Measurements from ENCODE around the gene FZR1.
"Not testable (repeated sequence)": the region's sequence is repeated elsewhere in the genome, so short reads cannot be mapped to it uniquely, and the experiment has no call there.

The FZR1 gene

GRCh38 chr19:3516675-3517207 lies 10.6 kb downstream of the FZR1 start:
- DNase-seq = no peak

GRCh38 chr19:3517638-3518037 lies 11.5 kb downstream of the FZR1 start:
- DNase-seq = no peak

- DNase-seq = no peak
These were observed 12.1 kb downstream of the FZR1 start for GRCh38 chr19:3518255-3518654.

GRCh38 chr19:3518659-3519058 lies 12.5 kb downstream of the FZR1 start:
- DNase-seq = no peak

- DNase-seq = no peak
These were observed 13.0 kb downstream of the FZR1 start for GRCh38 chr19:3519126-3519525.

- DNase-seq = no peak
These were observed 14.3 kb downstream of the FZR1 start for GRCh38 chr19:3520166-3521103.

GRCh38 chr19:3521104-3521445 lies 15.0 kb downstream of the FZR1 start:
- DNase-seq = no peak

- DNase-seq = no peak
These were observed 16.6 kb downstream of the FZR1 start for GRCh38 chr19:3522421-3523360.

GRCh38 chr19:3523361-3524077 lies 17.4 kb downstream of the FZR1 start:
- no peak for DNase-seq

- no peak for DNase-seq
These were observed 18.1 kb downstream of the FZR1 start for GRCh38 chr19:3524078-3524842.

GRCh38 chr19:3524904-3525451 lies 18.9 kb downstream of the FZR1 start:
- DNase-seq = no peak

GRCh38 chr19:3526507-3527237 lies 20.6 kb downstream of the FZR1 start:
- no peak for DNase-seq

- DNase-seq = no peak
These were observed 21.3 kb downstream of the FZR1 start for GRCh38 chr19:3527238-3527910.

GRCh38 chr19:3528080-3528479 lies 22.0 kb downstream of the FZR1 start:
- DNase-seq = no peak

- no peak for DNase-seq
These were observed 22.6 kb downstream of the FZR1 start for GRCh38 chr19:3528539-3529211.

- DNase-seq = not testable (repeated sequence)
These were observed 23.2 kb downstream of the FZR1 start for GRCh38 chr19:3529299-3529698.

- no peak for DNase-seq
These were observed 24.3 kb downstream of the FZR1 start for GRCh38 chr19:3530389-3530788.

GRCh38 chr19:3531716-3532115 lies 25.6 kb downstream of the FZR1 start:
- no peak for DNase-seq

GRCh38 chr19:3532154-3532786 lies 26.2 kb downstream of the FZR1 start:
- DNase-seq = no peak
